ENCODE results near the gene CD300C.

GRCh38 chr17:74499992-74500391 lies 45.9 kb downstream of the CD300C start:
- no peak for TF ChIP-seq CTCF (IDR thresholded peaks at IDR 0.05)
- no peak for TF ChIP-seq POLR2AphosphoS5 (IDR thresholded peaks at IDR 0.05)
- TF ChIP-seq POLR2A (IDR thresholded peaks at IDR 0.05): no peak
